DMS 273 (cell line): Measurements from ENCODE around the gene POC1A.
"Not testable (repeated sequence)": the region's sequence is repeated elsewhere in the genome, so short reads cannot be mapped to it uniquely, and the experiment has no call there.

Experiments used
- DNase-seq: peaks from one replicate; lab custom pipeline; 2025; ENCODE audit not compliant: unreplicated experiment; lab: John Stamatoyannopoulos, UW

POC1A gene

DNA sequence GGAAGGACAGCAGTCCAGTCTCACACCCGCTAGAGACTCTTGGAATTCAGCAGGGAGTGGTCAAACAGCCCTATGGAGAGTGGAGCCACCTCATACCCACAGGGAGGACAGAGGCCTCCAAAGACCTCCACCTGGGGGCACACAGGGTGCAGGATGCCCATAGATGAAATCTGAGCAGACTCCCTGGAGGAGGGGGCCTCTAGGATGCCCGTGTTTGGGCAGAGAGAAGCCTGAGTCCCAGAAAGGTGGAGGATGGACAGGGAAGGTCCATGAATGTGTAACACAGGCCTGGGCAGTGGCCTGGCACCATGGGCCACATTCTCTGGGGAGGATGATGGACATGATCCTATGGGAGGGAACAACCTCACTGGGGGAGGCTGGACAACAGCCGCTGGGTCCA is 119.6 kb downstream of the POC1A start:
- DNase-seq: no peak

- DNase-seq: no peak
Measured at GRCh38 chr3:52034212-52034611, 120.0 kb downstream of the POC1A start.

DNA sequence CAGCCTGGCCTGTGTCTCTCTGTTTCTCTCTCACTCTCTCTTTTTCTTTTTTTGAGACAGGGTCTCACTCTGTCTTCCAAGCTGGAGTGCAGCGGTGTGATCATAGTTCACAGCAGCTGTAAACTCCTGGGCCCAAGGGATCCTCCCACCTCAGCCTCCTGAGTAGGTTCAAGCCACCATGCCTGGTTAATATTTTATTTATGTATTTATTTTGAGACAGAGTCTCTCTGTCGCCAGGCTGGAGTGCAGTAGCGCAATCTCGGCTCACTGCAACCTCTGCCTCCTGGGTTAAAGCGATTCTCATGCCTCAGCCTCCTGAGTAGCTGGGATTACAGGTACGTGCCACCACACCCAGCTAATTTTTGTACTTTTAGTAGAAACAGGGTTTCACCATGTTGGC is 120.5 kb downstream of the POC1A start:
- not testable (repeated sequence) for DNase-seq

GRCh38 chr3:52032702-52033408 is 121.4 kb downstream of the POC1A start:
- peak; percentile 74 for DNase-seq

- DNase-seq: no peak
Measured at GRCh38 chr3:52031896-52032295, 122.3 kb downstream of the POC1A start.

DNA sequence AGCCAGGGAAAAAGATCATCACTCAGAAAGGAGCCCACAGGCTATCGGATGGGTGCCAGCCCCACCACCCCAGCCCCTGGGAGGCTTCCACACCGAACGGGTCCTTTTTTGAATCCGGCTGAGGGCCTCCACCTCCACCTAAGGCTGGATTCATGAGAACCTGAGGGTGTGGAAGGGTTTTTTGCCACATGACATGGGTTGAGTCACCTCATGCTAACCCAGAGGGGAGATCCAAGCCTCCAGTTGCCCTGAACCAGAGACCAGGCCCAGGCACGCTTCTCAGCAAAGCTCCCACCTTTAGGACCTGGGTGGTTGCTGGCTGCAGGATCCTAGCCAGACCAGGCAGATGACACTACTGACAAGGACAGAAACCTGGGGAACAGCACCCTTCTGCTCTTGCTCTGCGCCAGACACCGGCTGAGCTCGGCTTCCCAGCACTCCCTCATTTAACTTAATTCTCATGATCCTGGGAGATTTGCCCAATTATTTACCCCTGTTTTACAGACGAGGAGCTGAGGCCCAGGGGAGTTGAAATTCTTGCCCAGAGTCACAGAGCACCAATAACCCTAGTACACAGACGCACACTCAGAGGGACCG is 123.4 kb downstream of the POC1A start:
- no peak for DNase-seq

- DNase-seq: no peak
Measured at GRCh38 chr3:52029535-52029934, 124.7 kb downstream of the POC1A start.

- no peak for DNase-seq
Measured at GRCh38 chr3:52029053-52029452, 125.2 kb downstream of the POC1A start.

GRCh38 chr3:52028572-52028971 is 125.7 kb downstream of the POC1A start:
- DNase-seq: peak; percentile 93

DNA sequence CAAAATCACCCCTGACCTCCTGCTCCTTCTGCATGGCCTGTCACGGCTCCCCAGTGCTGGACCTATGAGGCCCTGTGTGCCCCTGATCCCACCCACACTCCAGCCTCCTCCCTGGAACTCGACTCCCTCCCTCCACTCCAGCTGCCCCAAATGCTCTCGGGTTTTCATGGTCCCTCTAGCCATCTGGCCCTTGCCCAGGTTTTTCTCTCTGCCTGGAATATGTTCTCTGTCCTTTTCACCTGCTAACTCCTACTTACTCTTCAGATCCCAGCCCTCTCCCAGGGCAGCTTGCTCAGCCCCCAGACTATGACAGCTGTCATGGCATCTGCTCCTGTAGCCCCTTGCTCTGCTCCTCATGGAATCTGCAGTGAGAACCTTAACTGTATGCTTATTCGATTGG is 128.2 kb downstream of the POC1A start:
- peak; percentile 96 for DNase-seq

GRCh38 chr3:52025453-52025852 is 128.8 kb downstream of the POC1A start:
- DNase-seq: peak; percentile 89
